T-helper 1 cell (primary cell): Measurements from ENCODE around the gene EVA1C.
"Not testable (repeated sequence)": the region's sequence is repeated elsewhere in the genome, so short reads cannot be mapped to it uniquely, and the experiment has no call there.

Experiments used
- DNase-seq, 5 donors: peaks; one replicate each; pipeline ENCODE4 v3.0.0-alpha.2; 2012 to 2020

The EVA1C gene

DNA sequence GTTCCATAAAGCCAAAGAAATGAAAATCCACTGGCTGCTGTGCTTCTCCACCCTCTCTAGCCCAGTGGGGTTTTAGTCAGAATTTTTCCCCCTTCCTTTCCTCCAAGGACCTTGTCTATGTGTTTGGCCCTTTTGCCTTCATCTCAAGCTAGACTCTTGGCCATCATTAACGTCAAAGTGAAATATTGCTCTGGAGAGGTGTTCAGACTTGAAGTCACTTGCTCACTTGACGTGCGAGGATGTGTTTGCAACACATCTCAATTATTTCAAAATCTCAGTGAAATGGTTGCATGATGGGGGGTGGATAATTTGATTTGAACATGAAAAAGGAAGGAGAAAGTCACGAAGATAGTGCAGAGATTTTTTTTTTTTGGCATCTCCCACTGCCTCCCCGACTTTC is 13.6 kb downstream of the EVA1C start:
- no peak for DNase-seq

GRCh38 chr21:32426592-32427051 is 14.1 kb downstream of the EVA1C start:
- no peak for DNase-seq

GRCh38 chr21:32427958-32428623 is 15.6 kb downstream of the EVA1C start:
- DNase-seq: no peak

- DNase-seq: not testable (repeated sequence)
Measured at GRCh38 chr21:32432982-32433660, 20.6 kb downstream of the EVA1C start.

GRCh38 chr21:32437729-32438128 is 25.2 kb downstream of the EVA1C start:
- no peak for DNase-seq

GRCh38 chr21:32442566-32443318 is 30.2 kb downstream of the EVA1C start:
- no peak for DNase-seq

DNA sequence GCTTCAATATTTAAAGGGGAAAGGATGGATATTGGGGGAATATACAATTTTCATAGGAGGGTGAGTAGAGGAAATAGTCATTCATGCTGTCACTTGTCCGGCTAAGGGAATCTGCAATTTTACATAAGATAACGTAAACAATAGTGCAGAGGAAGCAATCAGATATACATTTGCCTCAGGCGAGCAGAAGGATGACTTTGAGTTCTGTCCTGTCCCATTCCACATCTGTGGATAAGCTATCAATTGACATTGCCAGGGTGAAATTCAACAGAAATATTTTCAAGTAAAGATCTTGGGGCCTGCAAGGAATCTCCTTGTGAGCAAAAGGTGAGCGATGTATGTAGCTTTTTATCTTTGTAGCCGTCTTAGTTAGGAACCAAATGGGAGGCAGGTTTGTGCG is 32.6 kb downstream of the EVA1C start:
- no peak for DNase-seq

DNA sequence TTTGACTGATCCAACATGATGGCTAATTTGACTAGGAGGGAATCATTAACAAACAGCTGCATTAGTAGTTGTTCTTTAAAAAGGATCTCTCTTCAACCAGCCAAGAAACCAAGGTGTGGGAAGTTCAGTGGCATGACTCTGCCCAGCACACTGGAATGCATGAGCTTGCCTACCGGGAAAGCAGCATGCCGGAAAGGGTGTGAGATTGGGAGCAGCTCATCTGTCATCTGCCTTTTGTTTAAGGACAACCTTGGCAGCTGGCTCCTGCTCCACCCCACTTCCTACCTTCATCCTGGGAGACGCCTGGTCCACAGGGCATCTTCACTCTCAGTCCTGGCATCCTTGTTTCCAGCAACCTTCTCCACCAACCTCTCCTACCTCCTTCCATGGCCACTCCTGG is 33.9 kb downstream of the EVA1C start:
- not testable (repeated sequence) for DNase-seq

DNA sequence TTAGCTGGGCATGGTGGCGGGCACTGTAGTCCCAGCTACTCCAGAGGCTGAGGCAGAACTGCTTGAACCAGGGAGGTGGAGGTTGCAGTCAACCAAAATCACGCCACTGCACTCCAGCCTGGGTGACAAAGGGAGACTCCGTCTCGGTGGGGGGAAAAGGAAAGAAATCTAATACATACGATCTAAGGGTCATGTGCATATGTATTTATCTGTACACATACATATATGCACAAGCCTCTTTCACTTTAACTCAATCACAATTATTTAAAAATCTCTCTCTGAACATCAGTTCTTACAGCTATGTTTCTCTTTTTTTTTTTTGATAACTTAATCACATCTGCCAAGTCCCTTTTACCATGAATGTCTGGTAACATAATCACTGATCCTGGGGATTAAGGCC is 34.7 kb downstream of the EVA1C start:
- DNase-seq: no peak

GRCh38 chr21:32448803-32449594 is 36.5 kb downstream of the EVA1C start:
- no peak for DNase-seq

DNA sequence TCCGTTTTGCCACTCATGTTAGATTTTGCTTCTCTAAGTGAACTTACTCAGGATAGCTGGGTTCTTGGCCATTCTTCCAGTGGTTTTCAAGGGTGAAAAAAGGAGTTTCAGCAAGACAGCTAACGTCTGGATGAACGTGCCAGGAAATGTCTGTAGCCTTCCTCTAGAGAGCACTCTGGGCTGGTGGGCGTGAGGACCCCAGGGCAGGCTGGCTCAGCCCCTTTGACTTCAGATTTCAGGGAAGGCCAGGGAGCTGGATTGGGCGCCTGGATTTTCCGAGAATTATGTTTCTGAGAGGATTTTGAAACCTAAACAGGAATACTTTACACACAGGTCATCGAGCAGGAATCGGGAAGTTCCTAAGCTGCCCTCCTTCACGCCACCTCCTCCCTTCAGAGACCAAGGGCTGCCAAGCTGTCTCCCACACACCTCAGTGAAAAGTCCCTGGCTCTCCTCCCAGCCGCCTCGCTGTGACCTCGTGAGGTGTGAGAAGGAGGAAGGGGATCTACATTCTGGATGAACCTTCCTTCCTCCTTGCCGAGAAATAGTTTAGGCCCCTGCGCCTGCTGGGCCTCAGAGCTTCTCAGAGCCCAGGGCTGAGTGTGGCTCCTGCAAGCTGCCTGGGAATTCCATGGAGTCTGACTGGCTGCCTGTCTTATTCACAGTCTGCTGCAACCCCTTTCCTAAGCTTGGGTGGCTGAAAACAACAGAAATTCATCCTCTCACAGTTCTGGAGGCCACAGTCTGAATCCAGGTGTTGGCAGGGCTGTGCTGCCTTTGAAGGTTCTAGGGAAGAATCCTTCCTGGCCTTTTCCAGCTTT is 38.6 kb downstream of the EVA1C start:
- DNase-seq: not testable (repeated sequence)

- DNase-seq: not testable (repeated sequence)
Measured at GRCh38 chr21:32452191-32452590, 39.7 kb downstream of the EVA1C start.

DNA sequence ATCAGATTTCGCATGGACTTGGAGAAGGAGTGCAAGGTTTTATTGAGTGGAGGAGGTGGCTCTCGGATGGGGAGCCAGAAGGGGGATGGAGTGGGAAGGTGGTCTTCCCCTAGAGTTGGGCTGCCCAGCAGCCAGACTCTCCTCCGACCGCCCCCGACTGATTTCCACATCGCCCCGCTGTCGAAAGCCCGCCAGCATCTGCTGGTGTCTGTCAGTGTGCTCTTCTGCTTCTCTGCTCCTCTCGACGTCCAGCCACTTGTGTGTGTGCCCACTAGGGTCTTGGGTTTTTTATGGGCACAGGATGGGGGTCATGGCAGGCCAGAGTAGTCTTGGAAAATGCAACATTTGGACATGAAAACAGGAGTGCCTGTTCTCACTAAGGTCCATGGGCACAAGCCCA is 40.1 kb downstream of the EVA1C start:
- no peak for DNase-seq

DNA sequence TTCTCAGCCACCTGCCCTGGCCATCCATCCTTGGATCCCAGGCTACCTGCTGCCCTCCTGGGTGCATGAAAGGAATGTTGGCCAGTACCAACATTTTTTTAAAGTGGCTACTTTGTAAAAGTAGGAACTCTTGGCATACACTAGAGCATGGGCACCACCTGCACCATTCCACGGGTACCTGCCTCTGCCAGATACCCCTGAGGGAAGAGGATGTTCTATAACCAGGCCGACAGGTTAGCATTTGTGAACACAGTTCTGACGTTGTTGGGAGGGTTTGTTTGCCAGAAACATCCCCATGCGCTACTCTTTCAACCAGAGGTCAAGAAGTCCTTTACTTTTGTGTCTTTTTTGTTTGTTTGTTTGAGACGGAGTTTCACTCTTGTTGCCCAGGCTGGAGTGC is 43.0 kb downstream of the EVA1C start:
- no peak for DNase-seq

GRCh38 chr21:32456497-32456918 is 44.0 kb downstream of the EVA1C start:
- DNase-seq: no peak

DNA sequence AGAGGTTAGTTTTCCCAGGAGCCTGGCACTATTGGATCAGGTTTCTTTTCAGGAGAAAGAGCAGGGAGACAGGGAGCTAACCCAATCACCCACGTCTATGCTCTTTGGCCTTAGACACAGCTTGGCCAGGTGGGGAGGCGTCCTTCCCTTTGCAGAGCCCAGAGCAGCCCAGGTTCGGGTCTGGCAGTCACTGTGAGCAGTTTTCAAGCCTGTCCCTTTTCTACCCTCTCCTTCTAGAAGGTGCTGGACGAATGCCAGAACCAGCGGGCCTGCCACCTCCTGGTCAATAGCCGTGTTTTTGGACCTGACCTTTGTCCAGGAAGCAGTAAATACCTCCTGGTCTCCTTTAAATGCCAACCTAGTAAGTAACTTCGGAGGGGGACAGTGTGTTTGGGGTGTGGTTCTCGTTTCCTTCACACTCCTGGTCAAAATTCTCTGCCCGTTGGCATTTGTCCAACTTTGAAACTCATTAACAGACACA is 44.9 kb downstream of the EVA1C start:
- no peak for DNase-seq

DNA sequence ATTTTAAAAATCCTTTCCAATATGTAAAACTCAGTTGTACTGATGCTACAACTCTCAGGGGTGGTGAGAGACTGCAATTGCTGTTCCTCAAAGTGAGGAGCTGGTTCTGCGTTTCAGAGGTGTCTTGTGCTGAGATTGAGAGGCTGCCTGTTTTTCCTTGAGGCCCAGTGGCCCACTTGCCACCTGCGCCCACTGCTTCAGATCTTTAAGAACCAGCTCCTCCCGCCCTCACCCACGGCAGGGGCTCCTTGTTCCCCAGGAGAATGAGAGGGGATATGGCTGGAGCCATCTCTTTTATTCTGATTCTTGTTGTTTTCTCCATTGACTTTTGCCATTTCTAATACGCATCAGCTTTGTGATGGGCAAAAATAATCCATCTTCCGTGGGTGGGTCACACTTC is 45.5 kb downstream of the EVA1C start:
- DNase-seq: no peak

GRCh38 chr21:32459972-32460371 is 47.5 kb downstream of the EVA1C start:
- no peak for DNase-seq

DNA sequence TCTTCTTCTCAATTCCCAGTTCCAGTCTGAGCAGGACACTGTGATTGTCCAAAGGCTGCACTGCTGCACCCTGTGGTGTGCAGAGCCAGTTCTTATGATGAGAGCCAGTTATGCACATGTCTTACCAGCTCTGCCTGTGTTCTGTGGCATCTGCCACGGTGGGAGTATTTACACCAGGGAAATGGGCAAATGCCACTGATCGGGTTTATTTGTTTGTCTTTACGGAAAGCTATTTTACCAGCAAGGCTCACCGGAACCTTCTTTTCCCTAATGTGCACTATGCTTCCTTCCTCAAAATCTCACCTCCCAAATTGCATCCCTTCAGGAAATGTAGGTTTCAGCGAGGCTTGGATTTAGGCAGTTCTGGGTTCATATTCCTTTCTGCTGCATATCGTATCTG is 49.0 kb downstream of the EVA1C start:
- no peak for DNase-seq

DNA sequence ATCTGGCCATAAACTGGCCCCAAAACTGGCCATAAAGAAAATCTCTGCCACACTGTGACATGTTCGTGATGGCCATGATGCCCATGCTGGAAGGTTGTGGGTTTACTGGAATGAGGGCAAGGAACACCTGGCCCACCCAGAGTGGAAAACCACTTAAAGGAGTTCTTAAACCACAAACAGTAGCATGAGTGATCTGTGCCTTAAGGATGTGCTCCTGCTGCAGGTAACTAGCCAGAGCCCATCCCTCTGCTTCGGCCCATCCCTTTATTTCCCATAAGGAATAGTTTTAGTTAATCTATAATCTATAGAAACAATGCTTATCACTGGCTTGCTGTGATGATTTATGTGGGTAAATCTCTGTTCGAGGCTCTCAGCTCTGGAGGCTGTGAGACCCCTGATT is 50.1 kb downstream of the EVA1C start:
- not testable (repeated sequence) for DNase-seq

DNA sequence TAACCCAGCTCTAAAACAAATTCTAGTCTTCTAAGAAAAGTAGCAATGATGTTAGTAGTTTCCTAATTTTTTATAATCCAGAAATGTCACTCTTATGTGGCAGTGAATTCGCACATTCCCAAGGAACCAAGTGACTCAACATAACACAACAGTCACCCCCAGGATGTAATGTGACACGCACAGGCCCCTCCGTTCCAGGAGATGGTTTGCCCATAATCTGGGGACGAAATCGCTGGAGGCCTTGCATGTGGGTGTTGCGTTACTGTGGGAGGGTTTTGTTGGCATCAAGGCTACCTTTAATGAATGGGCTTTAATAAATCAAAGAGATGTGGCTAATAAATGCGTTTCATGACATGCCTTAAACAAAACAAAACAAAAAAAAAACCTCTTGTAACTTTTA is 50.9 kb downstream of the EVA1C start:
- no peak for DNase-seq

DNA sequence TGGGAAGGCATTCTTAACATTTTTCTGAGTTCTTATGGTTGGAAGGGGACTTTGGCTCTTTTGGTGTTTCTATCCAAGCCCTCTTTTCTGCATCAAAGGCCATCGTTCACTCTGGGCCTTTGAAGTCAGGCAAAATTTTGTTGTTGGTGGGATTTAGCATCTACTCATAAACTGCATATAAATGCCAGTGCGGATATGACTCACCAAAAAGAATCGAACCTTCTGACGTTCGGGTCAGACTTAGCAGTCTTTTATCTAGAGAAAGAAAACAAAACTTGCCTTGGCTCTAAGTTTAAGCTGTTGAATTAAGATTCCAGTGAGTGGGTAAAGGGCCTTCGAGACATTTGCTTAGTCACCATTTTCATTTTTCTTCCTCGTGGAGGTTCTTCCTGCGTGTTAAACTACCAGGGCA is 51.4 kb downstream of the EVA1C start:
- DNase-seq: no peak
